Naive thymus-derived CD4-positive, alpha-beta T cell (primary cell): ENCODE results near the gene CADM3. TPM values are rescaled to one million over a fixed set of nuclear protein-coding genes. Genes with fewer than 3 reads are reported as not detected.
A peak's percentile ranks its signal among the peaks of the same experiment; 100 is the strongest.

Experiments
- ATAC-seq: fragments of 150-1000 bp; cut with Tn5 transposase; 2 replicates; pipeline ENCODE4 v1.10.0; 2021; ENCODE audit warnings: mild to moderate bottlenecking, moderate library complexity
- CTCF ChIA-PET: fragments of 350-600 bp; sonication (Branson Sonifier 250); formaldehyde crosslinking; loops from one replicate; lab custom pipeline; 2021; ENCODE audit warnings: antibody characterized with exemption; lab: Charles Lee
- POLR2A ChIA-PET: fragments of 350-600 bp; sonication (Branson Sonifier 250); formaldehyde crosslinking; loops from one replicate; lab custom pipeline; 2021; ENCODE audit warnings: antibody characterized with exemption, inconsistent platforms; lab: Charles Lee
- DNase-seq, 9 donors: peaks; one replicate each; pipeline versions ENCODE4 v3.0.0 to v3.0.0-alpha.2; 2020 to 2022; ENCODE audit warnings: mixed read lengths in 1 of 9
- H3K27ac ChIP-seq: one replicate; pipeline ENCODE4 v1.7.0; 2013; ENCODE audit warnings: mild to moderate bottlenecking, low read depth, low read length, moderate library complexity
- H3K27me3 ChIP-seq, 2 donors: one replicate each; pipeline ENCODE4 v1.7.0; 2013; ENCODE audit warnings: low read length in 2 of 2, mild to moderate bottlenecking in 2 of 2, moderate library complexity in 2 of 2; ENCODE audit not compliant: control insufficient read depth in 2 of 2, insufficient read depth in 2 of 2
- H3K36me3 ChIP-seq, 3 experiments: 1 replicate in 2 of 3; 2 replicates in 1 of 3; pipeline ENCODE4 v1.7.0; 2013; ENCODE audit warnings: low read length in 3 of 3, mild to moderate bottlenecking in 3 of 3, moderate library complexity in 1 of 3; ENCODE audit not compliant: insufficient read depth in 3 of 3, control insufficient read depth in 2 of 3
- H3K4me1 ChIP-seq, 2 donors: one replicate each; pipeline ENCODE4 v1.7.0; 2013; ENCODE audit warnings: low read length in 2 of 2, mild to moderate bottlenecking in 2 of 2, moderate library complexity in 1 of 2; ENCODE audit not compliant: control insufficient read depth in 2 of 2, insufficient read depth in 2 of 2
- H3K4me3 ChIP-seq: 2 replicates; pipeline ENCODE4 v1.7.0; 2013; ENCODE audit warnings: mild to moderate bottlenecking, low read length
- H3K9me3 ChIP-seq, 3 experiments: 1 replicate in 2 of 3; 2 replicates in 1 of 3; pipeline ENCODE4 v1.7.0; 2013; ENCODE audit warnings: low read length in 3 of 3; ENCODE audit not compliant: control insufficient read depth in 2 of 3
- H3K27ac Mint-ChIP-seq, 9 donors: one replicate each; pipeline ENCODE4 v1.8.0; 2020 to 2022; ENCODE audit warnings: mixed read lengths in 9 of 9, mild to moderate bottlenecking in 8 of 9, moderate library complexity in 5 of 9, inconsistent platforms in 2 of 9
- H3K27me3 Mint-ChIP-seq, 5 donors: one replicate each; pipeline ENCODE4 v1.8.0; 2021 to 2022; ENCODE audit warnings: mixed read lengths in 5 of 5, mild to moderate bottlenecking in 1 of 5
- H3K36me3 Mint-ChIP-seq, 5 donors: one replicate each; pipeline ENCODE4 v1.8.0; 2020 to 2022; ENCODE audit warnings: mixed read lengths in 5 of 5, mild to moderate bottlenecking in 3 of 5, inconsistent platforms in 1 of 5
- H3K4me1 Mint-ChIP-seq, 7 donors: one replicate each; pipeline ENCODE4 v1.8.0; 2020 to 2022; ENCODE audit warnings: mixed read lengths in 7 of 7, mild to moderate bottlenecking in 3 of 7, inconsistent platforms in 1 of 7
- H3K4me3 Mint-ChIP-seq, 10 donors: one replicate each; pipeline ENCODE4 v1.8.0; 2020 to 2022; ENCODE audit warnings: mild to moderate bottlenecking in 10 of 10, mixed read lengths in 10 of 10, moderate library complexity in 6 of 10, inconsistent platforms in 2 of 10
- H3K9me3 Mint-ChIP-seq, 11 donors: one replicate each; pipeline ENCODE4 v1.8.0; 2020 to 2022; ENCODE audit warnings: mixed read lengths in 11 of 11, mild to moderate bottlenecking in 4 of 11, inconsistent platforms in 1 of 11, moderate library complexity in 1 of 11
- intact Hi-C, 2 donors: fragments of 100-400 bp; cut with micrococcal nuclease; formaldehyde crosslinking; loops; one replicate each; pipeline ENCODE4 v1.15.1; 2023
- polyA plus RNA-seq, 2 donors: library from polyadenylated mRNA; unstranded; fragments of 300-500 nt; fragmentation: Illumina TruSeq; gene quantifications; one replicate each; pipeline ENCODE4 v1.2.3, GENCODE V29; 2021
- total RNA-seq, 6 experiments: library from RNA in 5 of 6; stranded (reverse) in 5 of 6; gene quantifications; 1 replicate in 5 of 6; 2 replicates in 1 of 6; pipeline ENCODE4 v1.2.3 and lab custom pipeline; 2021 to 2026

The CADM3 gene
- total and polyA plus RNA-seq, 7 experiments from 2014 or later: not detected

GRCh38 chr1:159181328-159182024 is 10.1 kb downstream of the CADM3 start:
- DNase-seq (no peak), ATAC-seq (no peak)
- ChIA-PET POLR2A (no interaction called here), CTCF (no interaction called here)
- no peaks in the 10 kb centered on the region for H3K36me3 ChIP-seq
- peaks cover 0 to 3% (median 0%) of the 10 kb centered on the region in 11 donors for H3K9me3 Mint-ChIP-seq
- no peak overlapping the region for H3K27ac ChIP-seq
- no peaks in the 10 kb centered on the region for H3K9me3 ChIP-seq
- no peaks in the 10 kb centered on the region for H3K27me3 ChIP-seq
- no peak overlapping the region for H3K27ac Mint-ChIP-seq
- H3K4me1 ChIP-seq: no peaks in the 10 kb centered on the region
- intact Hi-C loops: no loop called here
- H3K27me3 Mint-ChIP-seq: peaks cover 38 to 68% (median 54%) of the 10 kb centered on the region in 5 donors
- peaks cover 0 to 3% (median 0%) of the 10 kb centered on the region in 7 donors for H3K4me1 Mint-ChIP-seq
- no peaks in the 10 kb centered on the region for H3K36me3 Mint-ChIP-seq
- H3K4me3 Mint-ChIP-seq: no peak overlapping the region
- H3K4me3 ChIP-seq: no peak overlapping the region

GRCh38 chr1:159184201-159184600 is 12.8 kb downstream of the CADM3 start:
- Histone ChIP-seq H3K4me1 (no peaks in the 10 kb centered on the region), H3K9me3 (no peaks in the 10 kb centered on the region), H3K27ac (no peak overlapping the region), H3K36me3 (no peaks in the 10 kb centered on the region), H3K4me3 (no peak overlapping the region), H3K27me3 (no peaks in the 10 kb centered on the region)
- intact Hi-C loops: no loop called here
- H3K4me1 Mint-ChIP-seq: peaks cover 0 to 11% (median 0%) of the 10 kb centered on the region in 7 donors
- no peak overlapping the region for H3K4me3 Mint-ChIP-seq
- DNase-seq (no peak), ATAC-seq (no peak)
- ChIA-PET POLR2A (no interaction called here), CTCF (no interaction called here)
- H3K27ac Mint-ChIP-seq: no peak overlapping the region
- peaks cover 63 to 76% (median 72%) of the 10 kb centered on the region in 5 donors for H3K27me3 Mint-ChIP-seq
- no peaks in the 10 kb centered on the region for H3K36me3 Mint-ChIP-seq
- H3K9me3 Mint-ChIP-seq: peaks cover 0 to 2% (median 0%) of the 10 kb centered on the region in 11 donors

- no peaks in the 10 kb centered on the region for H3K36me3 Mint-ChIP-seq
- H3K27me3 Mint-ChIP-seq: peaks cover 67 to 76% (median 72%) of the 10 kb centered on the region in 5 donors
- H3K9me3 Mint-ChIP-seq: peaks cover 0 to 2% (median 0%) of the 10 kb centered on the region in 11 donors
- H3K4me1 Mint-ChIP-seq: peaks cover 0 to 11% (median 0%) of the 10 kb centered on the region in 7 donors
- Histone ChIP-seq H3K4me1 (no peaks in the 10 kb centered on the region), H3K36me3 (no peaks in the 10 kb centered on the region), H3K27me3 (no peaks in the 10 kb centered on the region), H3K27ac (no peak overlapping the region), H3K4me3 (no peak overlapping the region), H3K9me3 (no peaks in the 10 kb centered on the region)
- intact Hi-C loops: no loop called here
- ChIA-PET CTCF (no interaction called here), POLR2A (no interaction called here)
- ATAC-seq: no peak
- H3K27ac Mint-ChIP-seq: no peak overlapping the region
- DNase-seq: no peak
- H3K4me3 Mint-ChIP-seq: no peak overlapping the region
These were observed 13.7 kb downstream of the CADM3 start for GRCh38 chr1:159185121-159185520.

- ATAC-seq: no peak
- POLR2A ChIA-PET: no interaction called here
- no peaks in the 10 kb centered on the region for H3K4me1 ChIP-seq
- Mint-ChIP-seq H3K4me3 (no peak overlapping the region), H3K4me1 (peaks cover 0 to 11% (median 0%) of the 10 kb centered on the region in 7 donors), H3K9me3 (no peaks in the 10 kb centered on the region), H3K36me3 (no peaks in the 10 kb centered on the region), H3K27me3 (peaks cover 59 to 69% (median 62%) of the 10 kb centered on the region in 5 donors), H3K27ac (no peak overlapping the region)
- intact Hi-C loops: no loop called here
- CTCF ChIA-PET: no interaction called here
- DNase-seq: no peak
- no peaks in the 10 kb centered on the region for H3K27me3 ChIP-seq
- no peak overlapping the region for H3K27ac ChIP-seq
- no peaks in the 10 kb centered on the region for H3K9me3 ChIP-seq
- H3K4me3 ChIP-seq: no peak overlapping the region
- no peaks in the 10 kb centered on the region for H3K36me3 ChIP-seq
These were observed 15.6 kb downstream of the CADM3 start for GRCh38 chr1:159187033-159187432.

GRCh38 chr1:159187647-159188374 is 16.4 kb downstream of the CADM3 start:
- H3K36me3 Mint-ChIP-seq: no peaks in the 10 kb centered on the region
- no peaks in the 10 kb centered on the region for H3K4me1 ChIP-seq
- peaks cover 0 to 11% (median 0%) of the 10 kb centered on the region in 7 donors for H3K4me1 Mint-ChIP-seq
- ChIA-PET CTCF (no interaction called here), POLR2A (no interaction called here)
- no peak overlapping the region for H3K4me3 ChIP-seq
- no peaks in the 10 kb centered on the region for H3K36me3 ChIP-seq
- peaks cover 57 to 65% (median 58%) of the 10 kb centered on the region in 5 donors for H3K27me3 Mint-ChIP-seq
- no peaks in the 10 kb centered on the region for H3K27me3 ChIP-seq
- no peaks in the 10 kb centered on the region for H3K9me3 ChIP-seq
- no peak overlapping the region for H3K27ac Mint-ChIP-seq
- no peak overlapping the region for H3K4me3 Mint-ChIP-seq
- DNase-seq (no peak), ATAC-seq (no peak)
- H3K27ac ChIP-seq: no peak overlapping the region
- intact Hi-C loops: no loop called here
- no peaks in the 10 kb centered on the region for H3K9me3 Mint-ChIP-seq

- H3K27ac Mint-ChIP-seq: no peak overlapping the region
- H3K4me3 ChIP-seq: no peak overlapping the region
- H3K27me3 Mint-ChIP-seq: peaks cover 55 to 64% (median 57%) of the 10 kb centered on the region in 5 donors
- no peaks in the 10 kb centered on the region for H3K36me3 ChIP-seq
- no peaks in the 10 kb centered on the region for H3K4me1 ChIP-seq
- peaks cover 0 to 11% (median 0%) of the 10 kb centered on the region in 7 donors for H3K4me1 Mint-ChIP-seq
- DNase-seq: no peak
- ATAC-seq: peak; percentile 40
- peak overlapping the region in 1 of 10 donors; percentile 25 for H3K4me3 Mint-ChIP-seq
- H3K27me3 ChIP-seq: no peaks in the 10 kb centered on the region
- H3K9me3 ChIP-seq: no peaks in the 10 kb centered on the region
- no peaks in the 10 kb centered on the region for H3K36me3 Mint-ChIP-seq
- no peak overlapping the region for H3K27ac ChIP-seq
- CTCF ChIA-PET: no interaction called here
- H3K9me3 Mint-ChIP-seq: peaks cover 0 to 2% (median 0%) of the 10 kb centered on the region in 11 donors
- intact Hi-C loops: no loop called here
- POLR2A ChIA-PET: no interaction called here
These were observed 17.0 kb downstream of the CADM3 start for GRCh38 chr1:159188375-159188788.
